B cell (primary cell): ENCODE measurements around the gene SIPA1L3. TPM values are rescaled to one million over a fixed set of nuclear protein-coding genes. Genes with fewer than 3 reads are reported as not detected.

Experiments used
- ATAC-seq: fragments of 200-7000 bp; cut with Tn5 transposase; one replicate; pipeline ENCODE4 v1.10.0; 2021; ENCODE audit warnings: low read depth, mild to moderate bottlenecking, moderate number of reproducible peaks, moderate library complexity
- CTCF ChIA-PET: fragments of 350-600 bp; sonication (Branson Sonifier 250); formaldehyde crosslinking; loops from one replicate; lab custom pipeline; 2021; ENCODE audit warnings: antibody characterized with exemption, inconsistent platforms; lab: Charles Lee
- POLR2A ChIA-PET: fragments of 350-600 bp; sonication (Branson Sonifier 250); formaldehyde crosslinking; loops from one replicate; lab custom pipeline; 2021; ENCODE audit warnings: antibody characterized with exemption; lab: Charles Lee
- DNase-seq: peaks from one replicate; pipeline ENCODE4 v3.0.0; 2013
- H2AFZ ChIP-seq: 2 replicates; pipeline ENCODE4 v1.6.1; 2012; ENCODE audit warnings: mild to moderate bottlenecking, low read depth, low read length; ENCODE audit not compliant: insufficient read depth, poor library complexity, severe bottlenecking
- H3K27ac ChIP-seq, 2 donors: 1 replicate in 1 of 2; 2 replicates in 1 of 2; pipeline ENCODE4 v1.5.1; 2012 to 2013; ENCODE audit warnings: low read length in 2 of 2, mild to moderate bottlenecking in 2 of 2, moderate library complexity in 1 of 2
- H3K27me3 ChIP-seq, 4 experiments: fragments of 200-600 bp in 1 of 4; sonication (generic) in 1 of 4; replicated peaks in 1 of 4; 1 replicate in 2 of 4; 2 replicates in 2 of 4; pipeline versions ENCODE4 v1.6.1 to v1.7.0; 2013 to 2016; ENCODE audit warnings: low read length in 3 of 4, mild to moderate bottlenecking in 2 of 4, mixed read lengths in 1 of 4, moderate library complexity in 1 of 4; ENCODE audit not compliant: insufficient read depth in 4 of 4, control insufficient read depth in 3 of 4; ENCODE audit errors: control extremely low read depth in 1 of 4
- H3K36me3 ChIP-seq, 2 experiments: replicated peaks in 1 of 2; 1 replicate in 1 of 2; 2 replicates in 1 of 2; pipeline versions ENCODE4 v1.6.1 to v1.7.1; 2013; ENCODE audit warnings: low read length in 1 of 2; ENCODE audit not compliant: insufficient read depth in 2 of 2, control insufficient read depth in 1 of 2; ENCODE audit errors: control extremely low read depth in 1 of 2, extremely low read depth in 1 of 2
- H3K4me1 ChIP-seq, 2 donors: fragments of 200-600 bp in 1 of 2; sonication (generic) in 1 of 2; 1 replicate in 1 of 2; 2 replicates in 1 of 2; pipeline versions ENCODE4 v1.5.1 to v1.6.1; 2013 to 2017; ENCODE audit warnings: low read length in 2 of 2; ENCODE audit not compliant: control insufficient read depth in 2 of 2, insufficient read depth in 2 of 2
- H3K4me2 ChIP-seq: replicated peaks from 2 replicates; pipeline ENCODE3; 2012; ENCODE audit warnings: mild to moderate bottlenecking, low read depth, low read length; ENCODE audit not compliant: poor library complexity, severe bottlenecking
- H3K4me3 ChIP-seq, 5 experiments: fragments of 200-600 bp in 1 of 5; sonication (generic) in 1 of 5; 1 replicate in 3 of 5; 2 replicates in 2 of 5; pipeline versions ENCODE4 v1.5.1 to v1.7.0; 2011 to 2016; ENCODE audit warnings: low read length in 4 of 5, mild to moderate bottlenecking in 4 of 5, low read depth in 2 of 5, control low read depth in 1 of 5, moderate library complexity in 1 of 5; ENCODE audit not compliant: insufficient read depth in 1 of 5; ENCODE audit errors: control extremely low read depth in 1 of 5, extremely low read depth in 1 of 5
- H3K79me2 ChIP-seq: fragments of 200-600 bp; sonication (generic); one replicate; pipeline ENCODE4 v1.6.0; 2016; ENCODE audit warnings: low read length; ENCODE audit not compliant: control insufficient read depth, insufficient read depth
- H3K9ac ChIP-seq: fragments of 200-600 bp; sonication (generic); 2 replicates; pipeline ENCODE4 v1.6.1; 2017; ENCODE audit warnings: mild to moderate bottlenecking, low read length, moderate library complexity
- H3K9me3 ChIP-seq, 3 donors: one replicate each; pipeline versions ENCODE4 v1.6.1 to v1.7.1; 2013; ENCODE audit warnings: low read length in 2 of 3; ENCODE audit not compliant: control insufficient read depth in 2 of 3, insufficient read depth in 1 of 3; ENCODE audit errors: control extremely low read depth in 1 of 3
- H4K20me1 ChIP-seq: 2 replicates; pipeline ENCODE4 v1.6.0; 2012; ENCODE audit warnings: mild to moderate bottlenecking, low read length; ENCODE audit not compliant: insufficient read depth, control insufficient read depth, poor library complexity, severe bottlenecking
- H3K27ac Mint-ChIP-seq: one replicate; pipeline ENCODE4 v1.8.0; 2021; ENCODE audit warnings: mixed read lengths
- H3K27me3 Mint-ChIP-seq: one replicate; pipeline ENCODE4 v1.8.0; 2021; ENCODE audit warnings: mixed read lengths
- H3K4me1 Mint-ChIP-seq: one replicate; pipeline ENCODE4 v1.8.0; 2021; ENCODE audit warnings: mixed read lengths
- H3K4me3 Mint-ChIP-seq: one replicate; pipeline ENCODE4 v1.8.0; 2021; ENCODE audit warnings: mixed read lengths
- H3K9me3 Mint-ChIP-seq: one replicate; pipeline ENCODE4 v1.8.0; 2022; ENCODE audit warnings: mixed read lengths; ENCODE audit not compliant: insufficient read depth
- EZH2 ChIP-seq: IDR thresholded peaks from 2 replicates; pipeline ENCODE4 v1.6.1; 2012; ENCODE audit warnings: borderline replicate concordance, low read depth, mild to moderate bottlenecking, moderate library complexity, low read length; ENCODE audit not compliant: insufficient read depth, poor library complexity, severe bottlenecking
- WGBS: methylation state at CpG from one replicate; pipeline ENCODE4 v1.1.5; 2013; ENCODE audit warnings: missing lambda C conversion rate; ENCODE audit not compliant: insufficient coverage; 5-methylcytosine and 5-hydroxymethylcytosine counted together
- intact Hi-C: fragments of 100-400 bp; cut with micrococcal nuclease; formaldehyde crosslinking; loops from one replicate; pipeline ENCODE4 v1.10.0; 2022
- polyA plus RNA-seq: library from polyadenylated mRNA; depleted of rRNA; stranded (reverse); fragments of >200 nt; gene quantifications from 2 replicates; pipeline ENCODE4 v1.2.3, GENCODE V29; 2012
- total RNA-seq, 2 donors: library from RNA; stranded (reverse); fragments of 120-200 nt in 1 of 2; gene quantifications; 1 replicate in 1 of 2; 2 replicates in 1 of 2; pipeline versions ENCODE4 v1.2.3 to v1.2.4, GENCODE V29; 2013 to 2022
- TF ChIP-seq, protein P1 (sequence below): fragments of 200-600 bp; IDR thresholded peaks from one replicate; pipeline ENCODE4 v1.8.0; 2022; ENCODE audit warnings: antibody characterized with exemption, mild to moderate bottlenecking

The SIPA1L3 gene
- total and polyA plus RNA-seq, 2 donors (not counting 1 experiment from before 2014, with no cell fraction given): 48.3 to 295 TPM

DNA sequence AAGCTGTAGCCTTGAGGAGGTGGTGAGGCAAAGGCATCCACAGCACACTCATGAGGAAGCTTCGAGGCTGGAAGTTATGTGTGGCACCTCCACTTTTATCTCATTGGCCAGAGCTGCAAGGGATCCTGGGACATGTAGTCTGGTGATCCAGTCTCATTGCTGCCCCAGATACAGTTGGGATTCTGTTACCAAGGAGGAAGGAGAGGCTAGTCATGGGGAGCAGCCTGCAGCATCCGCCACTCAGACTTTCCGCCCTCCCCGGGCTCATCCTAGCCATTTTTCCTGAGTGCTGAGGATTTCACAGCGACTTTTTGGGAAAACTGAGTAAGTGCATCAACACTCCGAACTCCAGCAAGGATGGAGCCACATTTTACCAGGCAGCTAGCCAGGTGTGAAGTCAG is 242.7 kb downstream of the SIPA1L3 start:
- H3K9ac ChIP-seq: no peak overlapping the region
- no peak overlapping the region for H3K4me2 ChIP-seq
- 94% methylated on average over 5 of the region's 6 CpGs for WGBS

DNA sequence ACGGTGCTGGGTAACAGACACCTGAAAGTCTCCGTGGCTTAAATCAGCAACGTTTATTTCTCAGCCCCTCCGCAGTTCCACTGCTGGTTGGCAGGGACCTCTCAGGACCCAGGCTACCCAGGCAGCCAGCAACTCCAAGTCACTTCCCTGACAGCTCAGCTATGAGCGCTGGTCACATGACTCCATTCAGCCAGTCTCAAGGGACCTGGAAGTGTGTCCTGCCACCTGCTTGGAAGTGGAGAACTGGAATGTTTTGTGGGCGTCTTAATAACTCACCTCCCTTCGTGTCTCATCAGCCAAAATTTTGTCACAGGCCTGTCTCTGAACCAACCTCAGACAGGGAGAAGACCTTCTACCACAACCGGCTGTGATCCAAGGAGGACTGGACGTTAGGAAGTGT is 244.2 kb downstream of the SIPA1L3 start:
- Mint-ChIP-seq H3K4me3 (no peak overlapping the region), H3K27ac (no peak overlapping the region), H3K27me3 (no peaks in the 10 kb centered on the region), H3K9me3 (no peaks in the 10 kb centered on the region), H3K4me1 (no peaks in the 10 kb centered on the region)
- H4K20me1 ChIP-seq: peaks cover 28% of the 10 kb centered on the region
- ChIA-PET CTCF (interaction anchor here (0.6 kb wide), 1 partner anchor 197 kb away, joined by 3 read pairs; no protein-coding TSS in a partner anchor), POLR2A (interaction anchor here (0.7 kb wide), 1 partner anchor 159 kb away, joined by 3 read pairs; no protein-coding TSS in a partner anchor)
- intact Hi-C loops: no loop called here
- DNase-seq: no peak
- H3K27me3 ChIP-seq: no peaks in the 10 kb centered on the region
- WGBS: 96% methylated on average over 7 of the region's 9 CpGs
- peaks cover 23% of the 10 kb centered on the region for H3K79me2 ChIP-seq
- no peak overlapping the region for H3K4me3 ChIP-seq
- H3K9ac ChIP-seq: no peak overlapping the region
- H3K27ac ChIP-seq: no peak overlapping the region
- H3K36me3 ChIP-seq: peaks cover 13 to 64% of the 10 kb centered on the region in 2 experiments
- ATAC-seq: no peak
- H3K9me3 ChIP-seq: no peaks in the 10 kb centered on the region
- no peak overlapping the region for H3K4me2 ChIP-seq
- H2AFZ ChIP-seq: no peak overlapping the region
- TF ChIP-seq, protein P1, sequence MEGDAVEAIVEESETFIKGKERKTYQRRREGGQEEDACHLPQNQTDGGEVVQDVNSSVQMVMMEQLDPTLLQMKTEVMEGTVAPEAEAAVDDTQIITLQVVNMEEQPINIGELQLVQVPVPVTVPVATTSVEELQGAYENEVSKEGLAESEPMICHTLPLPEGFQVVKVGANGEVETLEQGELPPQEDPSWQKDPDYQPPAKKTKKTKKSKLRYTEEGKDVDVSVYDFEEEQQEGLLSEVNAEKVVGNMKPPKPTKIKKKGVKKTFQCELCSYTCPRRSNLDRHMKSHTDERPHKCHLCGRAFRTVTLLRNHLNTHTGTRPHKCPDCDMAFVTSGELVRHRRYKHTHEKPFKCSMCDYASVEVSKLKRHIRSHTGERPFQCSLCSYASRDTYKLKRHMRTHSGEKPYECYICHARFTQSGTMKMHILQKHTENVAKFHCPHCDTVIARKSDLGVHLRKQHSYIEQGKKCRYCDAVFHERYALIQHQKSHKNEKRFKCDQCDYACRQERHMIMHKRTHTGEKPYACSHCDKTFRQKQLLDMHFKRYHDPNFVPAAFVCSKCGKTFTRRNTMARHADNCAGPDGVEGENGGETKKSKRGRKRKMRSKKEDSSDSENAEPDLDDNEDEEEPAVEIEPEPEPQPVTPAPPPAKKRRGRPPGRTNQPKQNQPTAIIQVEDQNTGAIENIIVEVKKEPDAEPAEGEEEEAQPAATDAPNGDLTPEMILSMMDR: no peak
- no peak for TF ChIP-seq EZH2
- no peaks in the 10 kb centered on the region for H3K4me1 ChIP-seq

More for the DNA sequence above, 242.7 kb downstream of the SIPA1L3 start:
- Mint-ChIP-seq H3K4me1 (no peaks in the 10 kb centered on the region), H3K9me3 (no peaks in the 10 kb centered on the region), H3K4me3 (no peak overlapping the region), H3K27ac (no peak overlapping the region), H3K27me3 (no peaks in the 10 kb centered on the region)
- H3K36me3 ChIP-seq: peaks cover 13 to 68% of the 10 kb centered on the region in 2 experiments
- ATAC-seq: no peak
- TF ChIP-seq, protein P1: no peak
- TF ChIP-seq EZH2: no peak
- peaks cover 31% of the 10 kb centered on the region for H4K20me1 ChIP-seq
- no peak overlapping the region for H3K4me3 ChIP-seq
- ChIA-PET CTCF (interaction anchor here (0.7 kb wide), 1 partner anchor 247 kb away, joined by 3 read pairs; no protein-coding TSS in a partner anchor), POLR2A (no interaction called here)
- H3K9me3 ChIP-seq: no peaks in the 10 kb centered on the region
- no peaks in the 10 kb centered on the region for H3K27me3 ChIP-seq
- peaks cover 15% of the 10 kb centered on the region for H3K79me2 ChIP-seq
- H2AFZ ChIP-seq: no peak overlapping the region
- no peak overlapping the region for H3K27ac ChIP-seq
- no peaks in the 10 kb centered on the region for H3K4me1 ChIP-seq
- no peak for DNase-seq
- intact Hi-C loops: no loop called here
